Transverse colon (tissue), 4 donors: ENCODE data around the gene COL21A1. TPM values are rescaled to one million over a fixed set of nuclear protein-coding genes. Genes with fewer than 3 reads are reported as not detected.

Source experiments
- DNase-seq: peaks from one replicate; pipeline ENCODE4 v3.0.0-alpha.2; 2019
- H3K27ac ChIP-seq, 4 donors: fragments of 200-600 bp; sonication (generic); 2 replicates each; pipeline ENCODE4 v1.5.1; 2016 to 2018; ENCODE audit warnings: inconsistent platforms in 4 of 4
- H3K27me3 ChIP-seq: fragments of 200-600 bp; sonication (generic); 2 replicates; pipeline ENCODE4 v1.5.1; 2017; ENCODE audit warnings: inconsistent platforms
- H3K36me3 ChIP-seq, 4 donors: fragments of 200-600 bp; sonication (generic); 2 replicates each; pipeline ENCODE4 v1.5.1; 2017 to 2019; ENCODE audit warnings: inconsistent platforms in 4 of 4
- H3K4me1 ChIP-seq, 4 donors: fragments of 200-600 bp; sonication (generic); 2 replicates each; pipeline ENCODE4 v1.5.1; 2017 to 2020; ENCODE audit warnings: inconsistent platforms in 4 of 4
- H3K4me3 ChIP-seq, 4 donors: fragments of 200-600 bp; sonication (generic); 1 replicate in 1 of 4; 2 replicates in 3 of 4; pipeline versions ENCODE4 v1.5.1 to v1.6.1; 2017 to 2019; ENCODE audit warnings: inconsistent platforms in 4 of 4
- H3K9me3 ChIP-seq, 2 donors: fragments of 200-600 bp; sonication (generic); 2 replicates each; pipeline ENCODE4 v1.5.1; 2017 to 2019; ENCODE audit warnings: inconsistent platforms in 2 of 2
- EP300 ChIP-seq: sonication (generic); formaldehyde crosslinking; IDR thresholded peaks from one replicate; pipeline ENCODE4 v1.6.1; 2017; ENCODE audit warnings: antibody characterized with exemption, low read depth
- POLR2A ChIP-seq: fragments of 450-650 bp; IDR thresholded peaks from one replicate; pipeline ENCODE4 v1.6.1; 2016; ENCODE audit warnings: antibody characterized with exemption, mild to moderate bottlenecking, moderate library complexity
- POLR2AphosphoS5 ChIP-seq, 3 donors: sonication (generic); formaldehyde crosslinking; IDR thresholded peaks; one replicate each; pipeline ENCODE4 v1.6.1; 2016; ENCODE audit warnings: antibody characterized with exemption in 3 of 3
- WGBS, 2 donors: methylation state at CpG; one replicate each; pipeline ENCODE4 v1.1.5; 2018; ENCODE audit warnings: low coverage in 1 of 2; 5-methylcytosine and 5-hydroxymethylcytosine counted together
- in situ Hi-C, 4 donors: fragments of 200-750 bp; cut with MboI; loops; one replicate each; pipeline versions ENCODE4 v1.15.0 to v1.15.1; 2017; ENCODE audit warnings: low sequenced_read_pairs in 3 of 4, low pct_ligation_motif_present in 1 of 4, low pct_unique_long_range_greater_than_20kb in 1 of 4
- intact Hi-C: fragments of 100-400 bp; cut with DNase I; formaldehyde crosslinking; loops from one replicate; pipeline ENCODE4 v1.15.1; 2023; ENCODE audit warnings: low total_unique reads
- total RNA-seq, 4 donors: library from RNA; depleted of rRNA; stranded (reverse); fragments of >200 nt; gene quantifications; one replicate each; pipeline ENCODE4 v1.1.0, GENCODE V29; 2016
- TF ChIP-seq, protein P1 (sequence below), 5 experiments: fragments of 200-600 bp in 3 of 5; fragments of 450-650 bp in 2 of 5; sonication (generic) in 3 of 5; IDR thresholded peaks; 1 replicate in 2 of 5; 2 replicates in 3 of 5; pipeline ENCODE4 v1.5.1; 2016 to 2017; ENCODE audit warnings: antibody characterized with exemption in 5 of 5, inconsistent platforms in 3 of 5, mild to moderate bottlenecking in 2 of 5, moderate library complexity in 1 of 5

Gene COL21A1
- total RNA-seq, 4 donors from 2014 or later = 0.40 to 5.7 (median 3.3) TPM

DNA sequence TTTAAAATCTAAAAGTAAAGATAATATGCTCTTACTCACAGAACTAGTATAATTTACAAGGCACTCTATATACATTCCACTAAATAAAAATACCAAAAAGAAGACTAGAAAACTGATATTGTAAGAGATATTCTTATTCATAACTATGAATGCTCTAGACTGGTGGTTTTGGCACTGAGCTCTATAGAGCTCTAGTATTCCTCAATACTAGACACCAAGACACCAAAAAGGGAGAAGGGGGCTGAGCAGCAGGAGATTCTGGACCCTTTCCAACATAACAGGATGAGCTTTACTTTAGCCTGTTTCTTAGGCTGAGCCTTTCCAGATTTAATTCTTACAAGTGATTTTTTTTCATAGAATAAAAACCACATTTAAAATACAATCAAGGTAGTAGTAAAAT, 173.6 kb downstream of the COL21A1 start:
- intact Hi-C loops = no loop called here
- H3K27me3 ChIP-seq = no peaks in the 10 kb centered on the region
- no peak overlapping the region for H3K4me3 ChIP-seq
- H3K4me1 ChIP-seq = no peaks in the 10 kb centered on the region
- H3K36me3 ChIP-seq = no peaks in the 10 kb centered on the region
- peaks cover 0 to 5% of the 10 kb centered on the region in 2 donors for H3K9me3 ChIP-seq
- in situ Hi-C loops = no loop called here
- no peak for DNase-seq
- TF ChIP-seq, protein P1, sequence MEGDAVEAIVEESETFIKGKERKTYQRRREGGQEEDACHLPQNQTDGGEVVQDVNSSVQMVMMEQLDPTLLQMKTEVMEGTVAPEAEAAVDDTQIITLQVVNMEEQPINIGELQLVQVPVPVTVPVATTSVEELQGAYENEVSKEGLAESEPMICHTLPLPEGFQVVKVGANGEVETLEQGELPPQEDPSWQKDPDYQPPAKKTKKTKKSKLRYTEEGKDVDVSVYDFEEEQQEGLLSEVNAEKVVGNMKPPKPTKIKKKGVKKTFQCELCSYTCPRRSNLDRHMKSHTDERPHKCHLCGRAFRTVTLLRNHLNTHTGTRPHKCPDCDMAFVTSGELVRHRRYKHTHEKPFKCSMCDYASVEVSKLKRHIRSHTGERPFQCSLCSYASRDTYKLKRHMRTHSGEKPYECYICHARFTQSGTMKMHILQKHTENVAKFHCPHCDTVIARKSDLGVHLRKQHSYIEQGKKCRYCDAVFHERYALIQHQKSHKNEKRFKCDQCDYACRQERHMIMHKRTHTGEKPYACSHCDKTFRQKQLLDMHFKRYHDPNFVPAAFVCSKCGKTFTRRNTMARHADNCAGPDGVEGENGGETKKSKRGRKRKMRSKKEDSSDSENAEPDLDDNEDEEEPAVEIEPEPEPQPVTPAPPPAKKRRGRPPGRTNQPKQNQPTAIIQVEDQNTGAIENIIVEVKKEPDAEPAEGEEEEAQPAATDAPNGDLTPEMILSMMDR (IDR thresholded peaks at IDR 0.05) = no peak
- TF ChIP-seq POLR2AphosphoS5 (IDR thresholded peaks at IDR 0.05) (no peak), EP300 (no peak), POLR2A (no peak)
- peak overlapping the region in 1 of 4 donors; percentile 0 for H3K27ac ChIP-seq

- Histone ChIP-seq H3K36me3 (no peaks in the 10 kb centered on the region), H3K27ac (peak overlapping the region in 2 of 4 donors; percentile 0 to 9), H3K9me3 (peaks cover 0 to 5% of the 10 kb centered on the region in 2 donors), H3K4me3 (no peak overlapping the region), H3K4me1 (no peaks in the 10 kb centered on the region), H3K27me3 (no peaks in the 10 kb centered on the region)
- TF ChIP-seq EP300 (no peak), POLR2A (no peak), POLR2AphosphoS5 (IDR thresholded peaks at IDR 0.05) (no peak)
- TF ChIP-seq, protein P1 (IDR thresholded peaks at IDR 0.05) = no peak
- no peak for DNase-seq
- in situ Hi-C loops (no loop called here), intact Hi-C loops (no loop called here)
- 69 to 100% methylated on average over 1 of the region's 1 CpG for WGBS, 2 donors
Observed at GRCh38 chr6:56073315-56073714, 174.1 kb downstream of the COL21A1 start.

- TF ChIP-seq POLR2AphosphoS5 (IDR thresholded peaks at IDR 0.05) (no peak), EP300 (no peak), POLR2A (no peak)
- TF ChIP-seq, protein P1 (IDR thresholded peaks at IDR 0.05) = no peak
- no peaks in the 10 kb centered on the region for H3K36me3 ChIP-seq
- WGBS, 2 donors = 70 to 82% methylated on average over 1 of the region's 1 CpG
- intact Hi-C loops (no loop called here), in situ Hi-C loops (no loop called here)
- H3K4me3 ChIP-seq = no peak overlapping the region
- H3K9me3 ChIP-seq = peaks cover 0 to 5% of the 10 kb centered on the region in 2 donors
- DNase-seq = no peak
- no peaks in the 10 kb centered on the region for H3K27me3 ChIP-seq
- peak overlapping the region in 1 of 4 donors; percentile 9 for H3K27ac ChIP-seq
- no peaks in the 10 kb centered on the region for H3K4me1 ChIP-seq
Observed at GRCh38 chr6:56072856-56073255, 174.5 kb downstream of the COL21A1 start.

DNA sequence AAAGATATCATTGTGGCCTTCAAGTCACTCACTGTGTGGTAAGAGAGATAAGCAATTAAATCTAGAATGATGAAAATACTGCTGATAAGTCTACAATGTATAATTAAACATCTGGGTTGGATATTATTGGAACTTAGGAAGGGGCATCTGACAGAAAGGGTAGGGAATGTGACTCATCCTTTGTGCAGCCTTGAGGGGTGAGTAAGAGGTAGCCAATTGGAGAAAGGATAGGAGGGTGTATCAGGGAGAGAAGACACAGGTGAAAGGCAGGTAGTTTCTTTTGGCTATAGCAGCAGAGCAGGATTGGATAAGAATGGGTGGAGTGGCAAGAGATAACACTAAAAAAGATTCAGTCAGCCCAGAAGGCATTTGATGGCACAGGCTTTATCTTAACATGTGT, 182.0 kb downstream of the COL21A1 start:
- Histone ChIP-seq H3K27ac (no peak overlapping the region), H3K9me3 (no peaks in the 10 kb centered on the region), H3K27me3 (no peaks in the 10 kb centered on the region), H3K36me3 (no peaks in the 10 kb centered on the region), H3K4me3 (no peak overlapping the region), H3K4me1 (no peaks in the 10 kb centered on the region)
- TF ChIP-seq EP300 (no peak), POLR2AphosphoS5 (IDR thresholded peaks at IDR 0.05) (no peak), POLR2A (no peak)
- TF ChIP-seq, protein P1 (IDR thresholded peaks at IDR 0.05) = no peak
- in situ Hi-C loops (no loop called here), intact Hi-C loops (no loop called here)
- no peak for DNase-seq
